ENCODE results near the gene PPFIA2.

DNA sequence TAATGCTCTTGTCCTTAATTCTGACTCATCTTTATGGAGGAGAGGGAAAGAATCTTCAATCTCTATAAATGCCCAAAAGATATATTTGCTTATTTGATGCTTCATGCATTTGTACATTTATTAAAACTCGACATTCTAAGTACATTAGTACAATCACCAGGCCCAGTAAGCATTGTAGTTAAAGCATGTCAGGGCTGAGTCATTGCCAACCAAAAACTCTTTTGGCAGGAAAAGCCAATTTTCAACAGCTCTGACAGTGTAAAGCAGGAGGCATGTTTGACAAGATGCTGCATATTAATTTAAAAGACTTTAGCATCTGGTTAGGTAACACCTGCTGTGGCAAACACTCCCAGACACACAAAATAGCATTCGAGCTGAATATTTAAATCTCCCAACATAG is 290.9 kb downstream of the PPFIA2 start:
- no peak for TF ChIP-seq MXI1 (IDR thresholded peaks at IDR 0.05; ENCODE audit: low read depth, low read length)
- TF ChIP-seq, protein P1, sequence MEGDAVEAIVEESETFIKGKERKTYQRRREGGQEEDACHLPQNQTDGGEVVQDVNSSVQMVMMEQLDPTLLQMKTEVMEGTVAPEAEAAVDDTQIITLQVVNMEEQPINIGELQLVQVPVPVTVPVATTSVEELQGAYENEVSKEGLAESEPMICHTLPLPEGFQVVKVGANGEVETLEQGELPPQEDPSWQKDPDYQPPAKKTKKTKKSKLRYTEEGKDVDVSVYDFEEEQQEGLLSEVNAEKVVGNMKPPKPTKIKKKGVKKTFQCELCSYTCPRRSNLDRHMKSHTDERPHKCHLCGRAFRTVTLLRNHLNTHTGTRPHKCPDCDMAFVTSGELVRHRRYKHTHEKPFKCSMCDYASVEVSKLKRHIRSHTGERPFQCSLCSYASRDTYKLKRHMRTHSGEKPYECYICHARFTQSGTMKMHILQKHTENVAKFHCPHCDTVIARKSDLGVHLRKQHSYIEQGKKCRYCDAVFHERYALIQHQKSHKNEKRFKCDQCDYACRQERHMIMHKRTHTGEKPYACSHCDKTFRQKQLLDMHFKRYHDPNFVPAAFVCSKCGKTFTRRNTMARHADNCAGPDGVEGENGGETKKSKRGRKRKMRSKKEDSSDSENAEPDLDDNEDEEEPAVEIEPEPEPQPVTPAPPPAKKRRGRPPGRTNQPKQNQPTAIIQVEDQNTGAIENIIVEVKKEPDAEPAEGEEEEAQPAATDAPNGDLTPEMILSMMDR (IDR thresholded peaks at IDR 0.05 in 2 of 3, conservative IDR thresholded peaks at IDR 0.05 in 1 of 3; ENCODE audit: control insufficient read depth in 2 of 3, extremely low read depth in 1 of 3, insufficient read depth in 1 of 3, low read depth in 3 of 3, low read length in 3 of 3) = no peak
- TF ChIP-seq TAF1 (IDR thresholded peaks at IDR 0.05; ENCODE audit: borderline replicate concordance, low read depth, low read length) = no peak
- no peak for TF ChIP-seq SUPT20H (IDR thresholded peaks at IDR 0.05; ENCODE audit: borderline replicate concordance, control insufficient read depth, low read depth, low read length)
- TF ChIP-seq SMC3 (IDR thresholded peaks at IDR 0.05; ENCODE audit: borderline replicate concordance, low read length) = no peak
- TF ChIP-seq TCF3 (IDR thresholded peaks at IDR 0.05; ENCODE audit: borderline replicate concordance, insufficient read depth, low read depth, low read length) = no peak
- TF ChIP-seq ETV6 (conservative IDR thresholded peaks at IDR 0.05 in 1 of 2, IDR thresholded peaks at IDR 0.05 in 1 of 2; ENCODE audit: borderline replicate concordance in 1 of 2, low read depth in 1 of 2) = no peak
- no peak for TF ChIP-seq POLR2AphosphoS5 (IDR thresholded peaks at IDR 0.05; ENCODE audit: low read length)
- TF ChIP-seq EZH2 (IDR thresholded peaks at IDR 0.05; ENCODE audit: borderline replicate concordance, control insufficient read depth, low read depth, low read length) = no peak
- no peak for TF ChIP-seq RCOR1 (conservative IDR thresholded peaks at IDR 0.05; ENCODE audit: low read depth, low read length)
- no peak for TF ChIP-seq RFX5 (IDR thresholded peaks at IDR 0.05; ENCODE audit: low read depth, low read length)
- no peak for TF ChIP-seq BRCA1 (IDR thresholded peaks at IDR 0.05; ENCODE audit: low read depth, low read length)
- no peak for TF ChIP-seq EP300 (IDR thresholded peaks at IDR 0.05; ENCODE audit: borderline replicate concordance in 1 of 2, control insufficient read depth in 1 of 2, low read depth in 2 of 2, low read length in 2 of 2)

Data from GM12878 (cell line).